HG03025 (cell line): Measurements from ENCODE around the gene FXYD6.

Experiments used
- ATAC-seq: cut with Tn5 transposase; IDR thresholded peaks from one replicate; pipeline ENCODE4 v1.9.1; 2021; ENCODE audit warnings: mild to moderate bottlenecking, moderate library complexity; ENCODE audit not compliant: unreplicated experiment, low FRiP score

Gene FXYD6

GRCh38 chr11:117833401-117833891, 43.0 kb downstream of the FXYD6 start:
- no peak for ATAC-seq

DNA sequence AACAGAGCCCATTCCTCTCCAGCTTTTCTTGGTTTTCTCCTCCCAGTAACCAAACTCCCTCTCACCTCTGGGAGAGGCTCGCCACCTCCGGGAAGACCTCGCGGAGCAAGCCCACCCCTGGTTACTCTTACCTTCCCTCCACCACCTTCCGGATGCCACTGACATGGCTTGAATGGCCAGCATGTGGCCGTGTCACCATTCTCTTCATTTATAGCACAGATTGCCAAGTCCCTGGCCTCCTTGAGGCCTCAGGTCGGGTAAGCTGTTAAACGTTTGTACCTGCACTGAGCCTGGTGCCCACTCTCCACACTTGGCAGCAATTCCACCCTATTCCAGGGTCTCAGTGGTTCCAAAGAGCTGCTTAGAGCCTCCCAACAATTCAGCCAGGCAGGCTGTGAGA, 43.9 kb downstream of the FXYD6 start:
- ATAC-seq, result no peak

- no peak for ATAC-seq
Observed at GRCh38 chr11:117831661-117832415, 44.6 kb downstream of the FXYD6 start.

DNA sequence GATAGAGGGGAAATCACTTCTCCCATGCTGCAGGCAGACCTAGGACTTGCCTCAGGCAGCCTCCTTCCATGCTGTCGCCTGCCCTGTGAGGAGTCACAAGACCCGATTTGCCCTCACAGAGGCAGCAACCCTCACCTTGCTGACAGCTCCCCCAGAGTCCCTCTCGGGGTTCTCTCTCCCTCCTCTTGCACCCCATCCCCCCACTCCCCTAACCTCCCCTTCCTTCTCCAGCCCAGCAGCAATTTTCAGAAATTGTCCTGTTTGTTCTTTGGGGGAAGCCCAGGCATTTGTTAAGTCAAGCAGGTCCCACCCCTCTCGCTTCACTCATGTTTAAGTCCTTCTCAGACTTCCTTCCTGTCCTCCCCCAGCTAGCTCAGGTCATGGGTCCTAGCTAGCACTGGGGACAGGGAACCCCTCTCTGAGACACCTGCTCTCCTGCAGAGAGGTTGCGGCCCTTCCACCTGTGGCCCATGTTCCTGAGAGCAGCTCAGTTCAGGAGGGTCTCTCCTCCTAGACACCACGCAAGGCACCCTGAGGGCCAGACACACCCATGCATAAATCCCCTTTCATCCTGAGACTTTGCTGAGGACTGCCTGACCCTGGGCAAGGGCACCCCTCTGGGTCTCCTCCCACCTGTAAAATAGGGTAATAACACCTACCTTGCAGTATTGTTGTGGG, 45.6 kb downstream of the FXYD6 start:
- ATAC-seq, result no peak

DNA sequence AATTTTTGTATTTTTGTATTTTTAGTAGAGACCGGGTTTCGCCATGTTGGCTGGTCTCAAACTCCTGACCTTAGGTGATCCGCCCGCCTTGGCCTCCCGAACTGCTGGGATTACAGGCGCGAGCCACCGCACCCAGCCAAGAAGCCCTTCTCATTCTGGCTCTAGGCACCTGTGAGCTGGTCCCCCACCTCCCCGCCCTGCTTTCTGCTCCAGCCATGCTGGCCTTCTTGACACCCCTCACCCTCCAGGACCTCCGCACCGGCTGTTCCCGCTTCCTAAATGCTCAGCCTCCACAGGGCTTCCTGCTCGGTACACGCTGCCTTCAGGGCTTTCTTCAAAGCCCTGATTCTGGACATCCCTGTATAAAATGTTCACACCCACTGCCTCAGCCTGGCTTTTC, 46.4 kb downstream of the FXYD6 start:
- no peak for ATAC-seq

GRCh38 chr11:117829369-117829725, 47.1 kb downstream of the FXYD6 start:
- no peak for ATAC-seq

- no peak for ATAC-seq
Observed at GRCh38 chr11:117828611-117829368, 47.7 kb downstream of the FXYD6 start.

DNA sequence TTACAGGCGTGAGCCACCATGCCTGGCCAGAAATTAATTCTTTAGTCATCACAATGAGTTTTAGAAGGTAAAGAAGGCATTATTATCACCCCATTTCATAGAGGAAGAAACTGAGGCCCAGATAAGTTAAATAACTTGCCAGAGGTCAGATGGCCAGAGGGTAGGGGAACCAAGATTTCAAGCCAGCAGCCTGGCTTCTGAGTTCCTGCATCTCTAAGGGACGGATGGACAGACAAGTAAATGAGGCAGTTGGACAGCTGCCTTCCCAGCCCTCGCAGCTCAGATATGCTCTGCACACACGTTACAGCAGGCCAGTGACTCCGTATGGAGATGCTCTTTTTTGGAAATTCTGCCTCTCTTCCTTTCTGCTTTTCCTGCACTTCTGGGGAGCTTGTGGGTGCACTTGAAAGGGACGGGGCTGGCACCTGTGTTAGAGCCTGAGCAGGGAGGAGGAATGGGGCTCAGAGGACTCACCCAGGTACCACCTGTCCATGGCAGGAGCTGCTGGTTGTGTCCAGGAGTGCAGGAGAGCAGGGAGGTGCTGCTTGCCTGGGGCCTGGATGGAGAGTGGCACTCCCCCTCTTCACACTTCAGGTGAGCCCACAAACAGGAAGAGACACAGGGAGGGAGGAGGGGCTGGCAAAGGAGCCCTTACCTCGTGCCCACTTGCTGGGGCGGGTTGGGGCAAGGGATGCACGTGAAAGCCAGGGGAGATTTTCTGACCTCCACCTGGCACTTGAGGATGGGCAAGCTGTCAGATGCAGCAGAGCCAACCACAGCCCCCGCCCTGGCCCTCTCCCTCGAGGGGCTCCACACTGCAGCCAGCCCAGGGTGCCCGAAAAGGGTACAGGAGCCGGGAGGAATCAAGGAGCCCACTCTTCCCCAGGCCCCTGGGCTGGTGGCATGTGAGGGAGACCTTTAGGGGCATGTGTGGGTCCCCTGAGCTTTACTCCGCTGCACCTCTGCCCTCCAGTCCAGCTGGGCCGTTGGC, 48.6 kb downstream of the FXYD6 start:
- ATAC-seq, result no peak

GRCh38 chr11:117826832-117827231, 49.6 kb downstream of the FXYD6 start:
- no peak for ATAC-seq

DNA sequence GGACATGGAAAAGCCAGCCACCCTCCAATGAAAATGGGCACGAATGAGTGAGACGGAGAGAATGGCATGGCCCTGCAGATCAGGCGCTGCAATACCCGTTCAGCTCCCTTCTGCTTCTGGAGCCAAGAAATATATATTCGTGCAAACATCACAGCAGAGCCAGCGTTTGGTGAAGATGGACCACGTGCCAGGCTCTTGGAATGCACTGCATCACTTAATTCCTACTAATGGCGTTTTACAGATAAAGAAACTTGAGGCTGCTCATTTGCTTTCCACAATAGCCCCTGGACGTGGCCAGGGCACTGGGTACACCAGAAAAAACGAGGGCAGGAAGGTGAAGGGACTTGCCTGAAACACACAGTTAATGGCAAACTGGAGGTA, 50.3 kb downstream of the FXYD6 start:
- ATAC-seq, result no peak

GRCh38 chr11:117825538-117826189, 50.8 kb downstream of the FXYD6 start:
- no peak for ATAC-seq

DNA sequence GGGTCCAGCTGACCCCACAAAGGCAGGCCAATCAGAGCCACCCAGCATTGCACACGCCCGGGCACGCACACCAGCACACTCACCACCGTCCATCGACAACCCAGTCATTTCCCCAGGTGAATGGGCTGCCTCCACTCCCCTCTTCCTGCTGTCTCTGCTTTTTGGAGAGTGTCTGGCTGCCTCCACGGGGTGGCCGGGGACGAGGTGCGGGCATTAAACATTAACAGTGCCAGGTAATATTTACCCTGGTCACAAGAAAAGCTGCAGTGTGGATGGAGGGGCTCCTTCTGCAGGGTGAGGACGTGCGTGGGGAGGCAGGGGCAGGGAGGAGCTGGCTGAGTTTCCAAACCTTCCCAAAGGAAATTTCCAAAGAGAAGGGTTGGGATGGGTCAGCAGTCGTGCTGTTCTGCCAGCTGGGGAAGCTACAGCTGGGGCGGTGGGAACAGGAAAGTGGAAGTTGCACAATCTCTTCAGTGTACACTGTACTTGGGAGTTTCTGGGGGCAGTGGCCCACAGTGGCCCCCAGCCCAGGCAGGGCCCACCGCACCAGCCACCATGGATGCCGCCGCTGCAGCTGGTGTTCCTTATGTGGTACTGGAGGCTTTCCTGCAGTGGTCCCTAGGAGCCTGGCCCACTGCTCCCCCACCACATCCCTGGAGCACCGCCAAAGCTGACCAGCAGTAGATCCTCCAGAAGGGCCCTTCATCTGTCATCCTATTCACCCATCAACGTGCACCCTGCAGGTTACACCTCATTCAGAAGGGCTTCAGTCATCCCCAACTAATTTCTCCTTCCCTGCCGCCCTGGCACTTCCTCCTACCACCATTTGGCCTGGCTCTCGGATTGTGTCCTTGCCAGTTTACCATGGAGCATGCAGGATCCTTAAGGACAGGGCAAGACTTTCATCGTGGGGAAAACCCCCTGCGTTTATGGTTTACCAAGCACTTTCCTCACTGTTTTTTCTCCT, 51.6 kb downstream of the FXYD6 start, which contains the start of gene FXYD2:
Gene FXYD2, minus strand, starts transcription at position 174 of the 967 bp plus-strand sequence. Its CDS starts 66 bp downstream, at position 108.
- ATAC-seq, result no peak

DNA sequence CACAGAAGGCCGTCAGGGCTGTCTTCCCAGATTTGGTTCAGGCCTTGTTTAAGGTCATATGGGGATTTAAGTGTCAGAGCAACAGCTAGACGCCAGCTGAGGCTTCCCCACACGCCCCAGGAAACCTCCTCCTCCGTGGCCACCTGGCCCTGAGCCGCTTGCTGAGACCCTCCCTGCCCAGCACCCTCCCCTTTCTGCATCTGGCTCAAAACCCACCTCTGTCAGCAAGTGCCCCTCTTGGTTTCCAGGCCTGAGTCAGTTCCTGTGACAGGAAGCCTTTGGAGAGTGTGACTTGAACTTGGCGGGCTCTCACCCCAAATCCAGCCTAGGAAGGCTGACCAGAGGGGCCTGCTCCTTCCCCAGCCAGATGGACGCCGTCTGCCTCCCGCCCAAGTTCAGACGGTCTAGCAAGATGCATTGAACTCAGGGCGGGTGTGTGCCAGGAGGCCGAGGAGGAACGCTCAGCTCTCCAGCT, 52.5 kb downstream of the FXYD6 start:
- ATAC-seq, result no peak

GRCh38 chr11:117823294-117823945, 53.0 kb downstream of the FXYD6 start:
- ATAC-seq, result no peak

GRCh38 chr11:117822074-117823033, 54.1 kb downstream of the FXYD6 start:
- no peak for ATAC-seq

GRCh38 chr11:117821431-117821830, 55.0 kb downstream of the FXYD6 start:
- ATAC-seq, result no peak

GRCh38 chr11:117820516-117820915, 55.9 kb downstream of the FXYD6 start:
- no peak for ATAC-seq
